CD4-positive, alpha-beta T cell treated with Interferon alpha-2 for 1 hour (primary cell): ENCODE measurements around the gene PRKCE.

Experiments
- DNase-seq, 2 donors: peaks; one replicate each; pipeline ENCODE4 v3.0.0-alpha.2; 2020 to 2022

PRKCE gene

DNA sequence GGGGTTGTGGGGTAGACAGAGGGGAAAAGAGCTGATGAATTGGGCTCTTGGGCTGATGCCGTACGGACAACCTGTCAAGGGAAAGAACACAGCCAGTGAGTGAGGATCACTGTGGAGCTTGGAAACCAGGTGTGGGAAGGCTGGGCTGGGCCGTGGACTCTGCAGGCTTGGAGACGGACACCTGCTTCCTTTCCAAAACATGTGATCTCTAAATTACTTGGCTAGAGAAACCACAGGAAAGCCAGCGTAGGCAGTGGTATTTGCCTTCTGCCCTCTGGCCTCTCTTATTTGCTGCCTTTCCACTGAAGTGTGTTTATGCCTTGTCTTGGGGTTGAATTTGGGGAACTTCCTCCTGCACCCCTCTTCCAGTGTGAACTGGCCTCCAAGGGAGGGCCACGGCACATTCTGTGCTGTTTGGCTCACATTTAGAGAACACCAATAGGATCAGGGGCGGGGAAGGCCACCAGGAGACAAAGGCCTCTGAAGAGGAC is 267.7 kb downstream of the PRKCE start:
- DNase-seq, result no peak

DNA sequence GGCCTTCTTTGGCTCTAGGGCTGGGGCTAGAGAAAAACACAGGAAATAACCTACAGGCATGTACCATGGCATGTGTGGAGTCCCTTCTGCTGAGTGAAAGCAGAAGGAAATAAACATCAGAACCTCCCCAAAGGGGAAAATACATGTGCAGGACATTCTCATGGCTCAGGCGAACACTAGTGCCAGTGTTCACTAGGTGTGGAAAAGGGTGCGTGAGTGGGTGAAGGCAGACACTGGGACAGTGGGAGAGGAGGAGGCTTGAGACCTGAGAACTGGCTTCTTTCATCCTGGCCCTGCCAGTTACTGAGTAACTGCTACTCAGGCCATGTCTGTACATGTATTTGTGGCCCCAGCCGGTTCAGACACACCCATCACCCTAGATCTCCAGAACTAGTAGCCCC is 268.2 kb downstream of the PRKCE start:
- no peak for DNase-seq

DNA sequence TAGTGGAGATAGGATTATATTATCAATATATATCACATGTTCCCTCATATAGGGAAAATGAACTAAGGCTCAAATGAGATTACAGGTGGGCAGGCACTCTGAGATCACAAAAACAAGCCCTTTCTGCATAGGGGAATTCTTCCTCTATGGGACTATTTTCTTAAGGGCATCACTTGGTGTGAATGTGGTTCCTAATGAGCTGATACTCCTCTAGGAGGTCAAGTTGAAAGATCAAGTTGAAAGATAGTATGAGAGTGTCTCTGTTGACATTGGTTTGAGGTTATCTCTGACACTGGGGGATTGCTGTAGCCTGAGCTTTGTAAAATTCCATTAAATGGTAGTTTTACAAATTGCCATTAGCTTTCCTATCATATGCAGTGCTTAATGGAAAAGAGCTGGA is 270.4 kb downstream of the PRKCE start:
- no peak for DNase-seq

DNA sequence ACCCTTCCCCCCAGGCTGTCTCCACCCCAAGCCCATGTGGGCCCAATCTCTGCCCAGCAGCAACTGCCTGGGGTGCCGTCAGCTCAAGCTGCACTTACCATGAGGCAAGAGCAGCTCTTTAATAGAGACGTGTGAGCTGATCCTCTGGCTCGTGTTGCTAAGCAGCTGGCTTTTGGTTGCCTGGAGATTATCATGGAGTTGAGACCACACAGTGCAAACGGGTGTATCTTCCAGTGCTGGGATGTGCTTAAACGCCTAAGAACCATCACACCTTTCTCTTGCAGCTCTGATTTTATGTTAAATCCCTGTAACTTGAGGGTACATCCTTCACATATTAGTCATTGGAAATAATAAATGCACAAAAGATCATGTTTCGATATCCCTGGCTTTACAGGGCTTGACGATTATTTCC is 271.1 kb downstream of the PRKCE start:
- DNase-seq, result no peak

DNA sequence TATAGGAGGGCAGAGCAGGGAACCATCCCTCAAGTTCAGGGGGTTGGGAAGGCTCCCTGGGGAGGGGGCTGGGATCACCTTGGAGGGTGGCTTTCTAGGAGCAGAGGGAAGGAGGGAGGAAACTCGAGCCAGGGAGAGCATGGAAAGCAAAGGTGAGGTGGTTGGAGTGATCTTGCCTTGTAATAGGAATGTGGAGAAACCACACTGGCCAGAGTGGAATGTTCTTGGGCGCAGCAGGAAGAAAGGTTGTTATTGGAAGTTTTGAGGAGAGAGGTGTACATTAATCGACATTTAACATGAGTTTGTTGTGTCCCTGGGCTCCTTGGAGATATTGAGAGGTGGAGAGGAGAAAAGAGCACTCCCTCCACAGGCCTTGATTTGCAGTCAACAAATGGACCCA is 272.2 kb downstream of the PRKCE start:
- DNase-seq, result no peak

DNA sequence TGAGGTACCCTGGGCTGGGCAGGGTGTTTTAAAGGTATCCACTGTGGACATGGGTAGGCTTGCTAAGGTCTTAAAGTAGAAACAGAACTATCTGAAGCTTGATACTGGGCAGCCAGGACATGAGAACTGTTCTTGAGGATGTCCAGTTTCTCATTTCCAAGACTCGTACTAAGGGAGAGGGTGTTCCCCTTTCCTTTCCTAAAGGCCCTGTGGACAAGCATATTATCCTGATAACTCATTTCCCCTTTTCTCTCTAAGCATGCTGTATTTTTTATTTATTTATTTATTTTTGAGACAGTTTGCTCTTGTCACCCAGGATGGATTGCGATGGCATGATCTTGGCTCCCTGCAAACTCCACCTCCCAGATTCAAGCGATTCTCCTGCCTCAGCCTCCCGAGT is 273.6 kb downstream of the PRKCE start:
- DNase-seq, result no peak

DNA sequence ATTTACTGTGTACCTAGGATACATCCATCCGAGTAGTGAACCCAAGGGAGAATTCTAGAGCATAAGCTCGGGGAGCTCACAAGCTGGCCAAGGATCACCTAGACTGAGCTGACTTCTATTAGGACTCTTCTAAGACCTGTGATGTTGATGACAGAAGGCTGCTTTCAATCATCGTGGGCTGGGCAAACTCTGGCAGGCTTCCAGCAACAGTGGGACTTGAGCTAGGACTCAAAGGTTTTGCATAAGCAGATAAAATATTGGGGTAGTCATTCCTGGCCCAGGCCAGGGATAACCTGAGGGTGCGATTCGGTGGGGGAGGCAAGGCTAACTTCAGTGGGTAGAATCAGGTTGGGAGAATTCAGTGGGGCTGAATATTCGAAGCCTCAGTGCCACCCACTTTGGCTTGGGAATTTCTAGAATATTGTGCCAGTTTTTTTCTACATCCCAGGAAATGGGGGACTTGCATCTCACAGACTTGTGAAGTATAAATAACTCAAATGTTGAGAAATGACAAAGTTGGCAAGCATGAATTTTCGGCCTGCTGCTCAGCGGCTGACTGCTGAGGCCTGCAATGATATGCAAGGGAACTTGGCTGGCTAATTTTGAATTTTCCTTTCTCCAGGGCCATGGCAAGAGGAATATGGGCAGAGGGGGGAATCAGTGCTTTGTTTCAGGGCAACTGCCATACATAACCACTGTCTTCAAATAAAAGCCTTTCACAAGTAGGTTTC is 274.3 kb downstream of the PRKCE start:
- no peak for DNase-seq

DNA sequence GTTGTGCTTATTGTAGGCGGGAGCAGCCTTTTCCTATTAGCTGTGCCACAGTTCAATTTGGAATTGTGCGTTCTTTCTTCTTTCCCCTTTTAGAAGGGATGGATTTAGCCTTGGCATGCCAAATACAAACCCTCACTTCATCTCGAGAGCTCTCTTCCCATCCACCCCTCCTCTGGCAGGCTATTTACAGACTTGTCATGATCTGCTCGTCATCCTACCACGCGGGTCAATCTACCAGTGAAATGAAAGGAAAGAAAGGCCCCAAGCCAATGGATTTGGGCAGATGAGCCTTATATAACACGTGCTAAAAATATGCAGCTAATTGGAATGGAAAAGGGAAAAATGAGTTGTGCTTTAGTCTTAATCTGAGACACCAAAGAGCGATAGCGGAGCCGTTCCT is 277.5 kb downstream of the PRKCE start:
- no peak for DNase-seq

DNA sequence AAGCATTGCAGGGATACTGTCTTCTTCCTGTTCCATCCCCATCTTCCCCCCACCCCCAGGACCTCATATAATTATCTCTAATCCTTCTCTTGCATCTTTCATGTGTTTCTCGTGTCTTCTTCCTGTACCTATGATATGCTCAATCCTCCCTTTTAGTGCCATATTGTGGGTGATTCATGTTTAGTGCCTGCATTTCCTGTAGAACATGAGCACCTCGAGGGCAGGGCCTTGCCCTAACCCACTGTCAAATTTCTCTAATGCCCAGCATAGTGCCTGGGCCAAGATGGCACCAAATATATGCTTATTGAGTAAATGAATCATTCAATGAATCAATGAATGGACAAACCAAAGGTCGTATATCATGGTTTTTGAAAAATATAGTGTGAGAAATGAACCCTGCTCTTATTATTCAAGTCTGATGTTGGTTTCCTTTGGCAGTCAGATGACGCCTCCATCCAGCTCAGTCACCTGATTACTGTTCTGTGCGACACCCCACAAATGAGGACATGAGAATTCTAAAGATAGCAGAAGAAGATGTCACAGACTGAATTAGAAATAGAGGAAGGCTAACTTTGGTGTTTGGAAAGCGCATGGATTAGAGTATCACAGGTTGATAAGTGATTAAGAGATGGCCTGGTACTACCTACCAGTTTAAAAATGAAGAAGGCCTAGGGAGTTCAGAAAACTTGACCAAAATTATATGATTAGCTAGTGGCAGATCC is 278.4 kb downstream of the PRKCE start:
- DNase-seq, result peak; percentile 7 to 28

DNA sequence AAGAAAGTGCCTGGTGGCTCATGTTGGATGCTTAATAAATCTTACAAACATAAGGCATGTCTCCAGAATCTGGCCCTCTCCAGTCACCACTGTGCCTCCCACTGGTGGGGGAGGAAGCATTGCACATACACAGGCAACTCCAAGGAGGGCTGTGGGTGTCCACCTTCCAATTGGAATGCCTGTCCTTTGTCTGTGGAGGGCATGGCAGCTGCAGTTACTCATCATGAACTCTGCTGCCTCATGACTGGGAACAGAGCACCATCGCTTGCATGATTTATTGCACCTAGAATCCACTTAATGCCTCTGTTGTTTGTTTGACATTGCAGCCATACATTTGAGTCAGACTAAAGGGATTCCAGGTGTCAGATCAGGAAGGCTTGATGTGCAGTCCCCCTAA is 278.9 kb downstream of the PRKCE start:
- no peak for DNase-seq

DNA sequence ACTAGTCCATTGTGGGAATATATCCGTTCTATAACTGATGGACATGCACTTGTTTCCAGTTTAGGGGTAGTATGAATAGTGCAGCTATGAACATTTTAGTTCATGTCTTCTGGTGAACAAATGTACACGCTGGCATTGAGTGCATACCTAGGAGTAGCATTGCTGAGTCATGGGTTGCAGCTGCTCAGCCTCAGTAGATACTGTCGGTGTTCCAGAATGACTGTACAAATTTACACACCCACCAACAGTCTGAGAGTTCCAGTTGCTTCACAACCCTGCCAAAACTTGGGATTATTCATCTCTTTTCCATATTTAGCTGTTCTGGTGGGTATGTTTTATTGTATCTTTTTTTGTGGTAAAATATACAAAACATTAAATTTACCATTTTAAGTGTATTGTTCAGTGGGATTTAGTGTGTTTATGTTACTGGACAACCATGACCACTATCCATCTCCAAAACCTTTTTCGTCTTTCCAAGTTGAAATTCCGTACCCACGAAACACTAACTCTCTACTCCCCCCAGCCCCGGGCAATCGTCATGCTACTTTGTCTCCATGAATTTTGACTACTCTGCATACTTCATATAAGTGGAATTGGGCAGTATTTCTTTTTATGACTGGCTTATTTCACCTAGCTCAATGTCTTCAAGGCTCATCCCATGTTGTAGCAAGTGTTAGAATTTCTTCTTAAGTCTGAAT is 281.0 kb downstream of the PRKCE start:
- no peak for DNase-seq

DNA sequence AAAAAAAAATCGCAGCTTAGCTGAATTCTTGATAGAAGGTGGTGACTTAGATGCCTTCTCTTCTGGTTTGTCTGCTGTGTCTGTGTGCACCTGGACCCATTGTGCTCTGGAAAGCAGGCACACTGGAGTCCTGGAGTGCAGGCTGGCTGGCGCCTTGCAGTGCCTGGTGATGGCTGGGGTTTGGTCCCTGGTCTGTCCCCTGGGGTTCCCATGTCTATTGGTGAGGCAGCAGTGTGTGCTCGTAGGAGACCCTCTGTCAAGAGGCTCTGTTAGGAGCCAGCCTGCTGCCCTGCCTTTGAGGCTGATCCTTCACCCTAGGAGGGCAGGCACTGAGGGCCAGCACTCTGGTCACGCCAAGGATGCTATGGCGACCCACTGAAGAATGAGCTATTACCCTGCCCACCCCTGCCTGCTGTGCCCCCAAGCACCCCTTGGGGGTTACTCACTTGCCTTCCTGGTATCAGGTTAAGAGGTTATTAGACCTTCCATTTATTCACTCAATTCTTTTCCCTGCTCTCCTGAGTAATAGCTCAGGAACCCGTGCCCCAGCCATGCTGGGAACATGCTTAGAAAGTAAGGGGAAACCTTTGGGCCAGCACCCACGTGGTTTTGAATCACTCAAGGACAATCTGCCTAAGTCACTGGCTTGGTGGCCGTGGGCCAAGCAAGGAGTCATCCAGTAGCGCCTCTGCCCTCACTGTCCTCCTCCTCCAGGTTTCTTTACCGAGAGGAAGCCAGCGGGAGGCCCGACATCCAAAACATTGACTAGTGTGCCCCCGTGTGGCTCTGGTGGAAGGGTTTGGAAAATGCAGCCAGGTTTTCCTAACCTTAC is 284.5 kb downstream of the PRKCE start:
- peak; percentile 45 to 75 for DNase-seq

DNA sequence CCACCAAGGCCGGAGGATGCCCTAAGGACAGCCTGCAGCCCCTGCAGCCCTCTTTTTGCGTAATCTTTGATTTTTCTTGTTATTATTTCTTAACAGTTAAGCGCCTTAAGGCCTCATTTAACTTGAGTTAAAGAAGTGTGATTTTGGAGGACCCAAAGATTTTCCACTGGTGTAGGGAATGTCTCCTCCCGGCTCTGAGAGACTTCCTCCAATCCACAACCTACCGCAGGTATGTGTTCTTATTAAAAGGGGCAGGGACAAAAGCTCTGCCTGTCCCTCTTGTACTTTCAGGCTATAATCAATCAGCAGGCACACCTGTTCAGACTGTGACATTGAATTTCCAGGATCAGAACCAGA is 285.1 kb downstream of the PRKCE start:
- DNase-seq, result no peak

DNA sequence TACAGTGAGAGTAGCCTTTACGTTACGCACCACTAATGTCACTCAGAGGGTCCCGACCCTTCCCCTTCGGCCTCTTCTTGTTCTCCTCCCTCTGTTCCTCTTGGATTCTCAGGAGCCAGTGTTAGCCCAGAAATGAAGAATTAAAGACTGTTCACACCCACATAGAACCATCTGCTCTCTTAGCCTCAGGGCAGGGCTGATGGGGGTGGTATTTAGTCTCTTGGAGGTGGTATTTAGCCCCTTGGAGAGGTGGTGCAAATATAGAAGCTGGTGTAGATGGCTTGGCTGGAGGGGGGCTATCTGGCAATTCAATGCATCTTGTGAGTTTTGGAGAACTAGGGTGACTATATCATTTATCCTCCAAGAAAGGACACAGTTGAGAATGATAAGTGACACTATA is 286.5 kb downstream of the PRKCE start:
- DNase-seq, result no peak

DNA sequence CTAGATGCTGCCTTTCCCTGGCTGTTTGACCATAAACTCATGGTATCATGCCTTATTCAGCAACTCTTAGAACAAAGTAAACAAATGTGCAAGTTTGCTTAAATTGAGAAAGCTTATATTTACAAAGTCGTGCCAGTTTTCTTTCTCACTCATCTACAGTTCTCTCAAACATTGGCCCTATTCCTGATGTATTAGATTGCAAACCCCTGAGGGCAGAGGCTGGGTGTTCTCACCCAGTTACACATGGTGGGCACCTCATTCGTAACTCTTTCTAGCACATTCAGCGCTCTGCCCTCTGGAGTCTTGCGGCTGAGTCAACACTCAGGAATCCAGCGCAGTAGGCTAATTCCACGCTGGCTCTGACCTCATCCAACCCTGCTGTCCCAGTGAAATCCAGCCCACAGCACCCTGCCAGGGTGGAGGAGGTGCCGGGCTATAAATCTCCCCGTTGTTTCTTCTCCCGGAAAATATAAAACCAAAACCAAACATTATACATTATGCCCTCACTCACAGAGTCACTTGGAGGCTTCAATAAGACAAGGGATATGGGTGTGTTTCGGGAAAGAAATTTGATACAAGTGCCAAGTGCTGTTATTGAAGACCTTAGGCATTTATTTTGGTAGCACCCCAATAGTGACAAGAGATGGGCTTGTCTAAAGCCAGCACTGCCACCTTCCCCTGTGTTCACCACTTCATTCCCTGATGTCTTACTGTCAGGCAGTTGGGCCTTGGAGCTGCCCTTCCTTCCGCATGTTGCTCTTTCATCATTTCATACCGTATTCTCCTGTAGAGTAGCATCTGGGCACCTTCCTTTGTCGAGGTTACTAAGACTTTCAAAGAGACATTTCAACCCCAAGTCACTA is 287.4 kb downstream of the PRKCE start:
- DNase-seq, result no peak

DNA sequence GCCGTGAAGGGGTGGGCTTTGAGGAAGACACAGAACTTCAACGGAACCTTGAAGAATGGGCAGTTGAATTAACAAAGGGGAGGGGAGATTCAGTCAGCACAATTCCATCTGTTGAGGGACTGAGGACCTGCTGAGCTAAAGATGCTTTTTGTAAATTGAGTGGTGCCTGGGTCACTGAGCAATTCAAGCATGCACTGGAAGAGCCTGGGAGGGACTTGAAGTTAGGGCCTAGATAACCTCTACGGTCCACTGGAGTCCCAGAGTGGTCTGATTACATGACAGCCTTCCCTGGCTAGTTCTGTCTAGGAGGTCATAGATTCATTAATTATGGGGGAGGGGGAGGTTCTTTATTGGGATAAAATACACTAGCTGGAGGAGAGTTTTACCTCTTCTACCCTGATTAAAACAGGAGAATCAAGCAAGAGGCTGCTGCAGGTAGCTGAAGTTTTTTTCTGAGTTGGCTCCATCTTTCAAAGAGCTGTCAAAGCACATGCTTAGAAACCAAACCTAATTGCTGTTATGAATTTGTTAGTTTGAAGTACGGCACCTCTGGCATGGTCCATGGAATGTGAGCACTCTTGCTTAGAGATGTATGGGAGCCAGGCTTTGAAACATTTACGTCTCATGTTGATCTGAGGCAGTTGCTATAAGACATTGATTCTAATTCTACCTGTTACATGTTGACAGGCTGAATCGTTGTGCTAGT is 290.2 kb downstream of the PRKCE start:
- DNase-seq, result no peak

DNA sequence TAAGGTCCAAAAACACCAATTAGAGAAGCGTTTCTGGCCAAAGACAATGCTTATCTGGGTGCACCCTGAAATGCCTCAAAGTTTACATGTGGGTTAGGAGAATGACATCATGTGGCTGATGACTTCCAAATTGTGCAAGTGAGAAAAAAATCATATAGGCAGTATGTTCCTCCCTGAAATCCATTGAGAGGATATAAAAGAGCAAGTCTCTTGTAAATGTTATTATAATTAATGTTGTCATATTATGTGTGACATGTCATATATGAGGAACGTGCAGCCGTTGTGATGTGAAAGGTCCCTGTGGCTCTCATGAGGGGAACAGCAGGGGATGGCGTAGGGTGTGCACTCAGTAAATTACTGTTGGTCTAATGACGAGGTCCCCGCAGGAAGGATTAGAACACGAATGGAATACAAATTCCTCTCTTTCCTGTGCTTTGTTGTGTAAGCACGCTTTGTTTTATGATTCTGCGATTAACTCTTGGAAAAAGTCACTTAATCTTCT is 290.8 kb downstream of the PRKCE start:
- DNase-seq, result no peak

DNA sequence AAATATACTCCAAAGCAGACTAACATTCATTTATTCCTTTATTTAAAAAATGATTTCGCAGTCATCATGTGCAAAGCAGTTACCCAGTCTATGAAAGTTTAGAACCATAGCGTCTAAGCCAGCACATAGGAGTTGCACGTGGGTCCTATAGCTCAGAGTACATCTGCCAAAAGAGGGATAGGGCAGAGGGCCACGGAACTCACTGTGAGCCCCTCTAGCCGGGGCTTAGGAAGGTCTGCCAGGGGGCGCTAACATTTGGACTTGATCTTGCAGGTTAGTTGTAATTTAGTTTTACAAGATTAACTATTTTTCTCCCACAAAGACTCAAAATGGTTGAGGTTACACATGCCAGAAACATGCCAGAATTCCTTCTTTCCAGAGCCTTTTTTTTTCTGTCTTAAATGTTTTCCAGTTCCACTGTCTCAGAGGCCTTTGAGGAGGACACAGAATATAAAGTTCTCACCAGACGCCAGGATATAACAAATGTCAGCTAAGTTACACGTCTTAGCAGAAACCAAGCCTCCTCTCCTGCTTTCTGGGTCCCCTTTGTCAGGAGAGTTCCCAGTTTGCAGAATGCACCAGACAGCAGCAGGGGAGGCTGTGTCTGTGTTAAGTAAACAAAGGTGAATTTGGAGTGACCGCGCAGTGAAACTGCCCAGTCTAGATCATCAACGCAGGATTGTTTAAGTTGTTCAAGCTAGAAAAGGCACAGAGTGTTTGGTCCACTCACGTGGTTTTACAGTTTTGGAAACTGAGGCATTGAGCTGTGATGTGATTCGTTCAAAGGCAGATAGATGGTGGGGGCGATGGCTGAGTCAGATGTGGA is 292.0 kb downstream of the PRKCE start:
- DNase-seq, result no peak

DNA sequence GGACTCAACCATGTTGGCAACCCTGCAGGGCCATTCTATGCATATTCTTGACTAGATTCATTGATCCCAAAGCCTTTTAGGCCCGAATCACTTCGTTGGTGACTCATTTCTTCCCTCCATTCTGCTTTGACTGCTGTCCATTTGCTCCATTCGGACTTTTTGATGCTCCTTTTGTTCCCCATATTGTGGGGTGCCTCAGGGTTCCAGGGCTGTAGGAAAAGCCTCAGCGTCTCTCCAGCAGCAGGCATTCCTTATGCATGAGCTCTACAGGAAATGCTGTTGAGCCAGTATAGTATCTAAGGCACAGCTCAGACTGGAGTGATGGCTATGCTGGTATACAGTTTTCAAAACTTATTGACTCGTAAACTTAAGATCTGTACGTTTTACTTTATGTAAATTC is 292.6 kb downstream of the PRKCE start:
- no peak for DNase-seq

DNA sequence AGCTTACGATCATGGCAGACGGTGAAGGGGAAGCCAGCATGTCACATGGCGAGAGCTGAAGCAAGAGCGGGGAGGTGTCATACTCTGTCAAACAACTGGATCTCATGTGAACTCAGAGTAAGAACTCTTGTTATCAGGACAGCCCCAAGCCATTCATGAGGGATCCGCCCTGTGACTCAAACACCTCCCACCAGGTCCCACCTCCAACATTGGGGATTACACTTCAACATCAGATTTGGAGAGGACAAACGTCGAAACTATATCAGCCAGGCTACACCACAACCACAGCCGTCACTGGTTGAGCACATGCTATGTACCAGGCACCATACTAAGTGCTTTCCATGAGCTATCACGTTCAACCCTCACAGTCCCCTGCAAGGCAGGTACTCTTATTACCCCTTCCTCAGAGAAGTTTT is 293.8 kb downstream of the PRKCE start:
- no peak for DNase-seq
